Osteoblast (primary cell): ENCODE results near the gene EID1. TPM values are rescaled to one million over a fixed set of nuclear protein-coding genes. Genes with fewer than 3 reads are reported as not detected.
"Not testable (repeated sequence)": the region's sequence is repeated elsewhere in the genome, so short reads cannot be mapped to it uniquely, and the experiment has no call there.

Source experiments
- DNase-seq: peaks from one replicate; pipeline ENCODE4 v3.0.0; 2011; ENCODE audit warnings: low spot score, mixed read lengths; ENCODE audit not compliant: insufficient read length; ENCODE audit errors: missing footprints
- H2AFZ ChIP-seq: 2 replicates; pipeline ENCODE4 v1.6.0; 2011; ENCODE audit warnings: mild to moderate bottlenecking, low read length
- H3K27ac ChIP-seq: 2 replicates; pipeline ENCODE4 v1.5.1; 2011; ENCODE audit warnings: mild to moderate bottlenecking, low read depth, low read length, moderate library complexity
- H3K27me3 ChIP-seq: 2 replicates; pipeline ENCODE4 v1.6.0; 2012; ENCODE audit warnings: mild to moderate bottlenecking, control low read depth, inconsistent platforms, low read length, moderate library complexity; ENCODE audit not compliant: insufficient read depth
- H3K36me3 ChIP-seq: 2 replicates; pipeline ENCODE4 v1.5.1; 2011; ENCODE audit warnings: mild to moderate bottlenecking, low read length, control low read depth, moderate library complexity; ENCODE audit not compliant: insufficient read depth
- H3K4me1 ChIP-seq: 2 replicates; pipeline ENCODE4 v1.5.1; 2011; ENCODE audit warnings: mild to moderate bottlenecking, low read length, control low read depth, moderate library complexity; ENCODE audit not compliant: insufficient read depth
- H3K4me2 ChIP-seq: 2 replicates; pipeline ENCODE4 v1.6.0; 2011; ENCODE audit warnings: mild to moderate bottlenecking, low read length; ENCODE audit not compliant: insufficient read depth
- H3K4me3 ChIP-seq: fragments of 200-600 bp; sonication (generic); 3 replicates; pipeline ENCODE4 v1.5.1; 2012; ENCODE audit warnings: mild to moderate bottlenecking, low read length, inconsistent platforms; ENCODE audit not compliant: insufficient read depth
- H3K79me2 ChIP-seq: 2 replicates; pipeline ENCODE4 v1.6.0; 2012; ENCODE audit warnings: mild to moderate bottlenecking, low read length, control low read depth, inconsistent platforms; ENCODE audit not compliant: insufficient read depth
- H3K9me3 ChIP-seq: 2 replicates; pipeline ENCODE4 v1.5.1; 2011; ENCODE audit warnings: low read depth, low read length, control low read depth
- H4K20me1 ChIP-seq: 2 replicates; pipeline ENCODE4 v1.6.0; 2012; ENCODE audit warnings: mild to moderate bottlenecking, low read length, control low read depth; ENCODE audit not compliant: insufficient read depth
- CTCF ChIP-seq: IDR thresholded peaks from 2 replicates; pipeline ENCODE4 v1.5.1; 2011; ENCODE audit warnings: mild to moderate bottlenecking, low read depth, low read length, moderate library complexity; ENCODE audit errors: extremely low read depth
- total RNA-seq: library from RNA; depleted of rRNA; stranded (reverse); fragments of >200 nt; gene quantifications from 2 replicates; pipeline ENCODE4 v1.2.3, GENCODE V29; 2012

EID1 gene
- total RNA-seq, 1 donor, result 206 TPM

- Histone ChIP-seq H4K20me1 (no peaks in the 10 kb centered on the region), H3K27me3 (no peaks in the 10 kb centered on the region), H3K9me3 (no peaks in the 10 kb centered on the region), H3K36me3 (no peaks in the 10 kb centered on the region), H3K4me1 (no peaks in the 10 kb centered on the region), H3K27ac (no peak overlapping the region), H2AFZ (no peak overlapping the region), H3K4me2 (no peak overlapping the region), H3K4me3 (no peak overlapping the region), H3K79me2 (no peaks in the 10 kb centered on the region)
- no peak for DNase-seq
- no peak for TF ChIP-seq CTCF
These were observed 27.3 kb downstream of the EID1 start for GRCh38 chr15:48905216-48905615.

DNA sequence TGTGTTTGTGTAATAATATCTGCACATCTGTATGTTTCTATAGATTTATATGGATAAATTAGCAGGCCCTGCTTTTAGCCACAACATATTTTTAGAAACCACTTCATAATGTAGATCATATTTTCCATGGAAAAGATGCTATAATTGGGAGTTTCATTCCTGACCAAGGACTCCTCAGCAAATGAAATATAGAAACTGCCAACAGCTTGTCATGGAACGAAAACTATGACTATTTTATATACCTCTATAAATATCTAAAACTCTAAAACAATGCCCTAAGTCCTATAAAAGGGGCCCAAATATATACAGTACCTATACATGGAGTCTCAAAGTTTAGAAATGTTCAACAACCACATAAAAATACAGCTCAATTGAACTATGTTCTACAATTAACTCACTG, 27.9 kb downstream of the EID1 start:
- H3K4me2 ChIP-seq, result no peak overlapping the region
- no peaks in the 10 kb centered on the region for H3K79me2 ChIP-seq
- no peaks in the 10 kb centered on the region for H3K4me1 ChIP-seq
- no peaks in the 10 kb centered on the region for H3K36me3 ChIP-seq
- H3K4me3 ChIP-seq, result no peak overlapping the region
- H3K27ac ChIP-seq, result no peak overlapping the region
- TF ChIP-seq CTCF, result no peak
- no peak for DNase-seq
- H2AFZ ChIP-seq, result no peak overlapping the region
- no peaks in the 10 kb centered on the region for H4K20me1 ChIP-seq
- no peaks in the 10 kb centered on the region for H3K27me3 ChIP-seq
- H3K9me3 ChIP-seq, result no peaks in the 10 kb centered on the region

- H3K4me1 ChIP-seq, DNase-seq: not testable (repeated sequence)
These were observed 31.4 kb downstream of the EID1 start for GRCh38 chr15:48909313-48909712.

GRCh38 chr15:48910554-48910953, 32.6 kb downstream of the EID1 start:
- not testable (repeated sequence) for H3K4me3 ChIP-seq, H3K27me3 ChIP-seq, H3K4me1 ChIP-seq, H3K27ac ChIP-seq, H4K20me1 ChIP-seq, H3K79me2 ChIP-seq, H3K9me3 ChIP-seq, H2AFZ ChIP-seq, H3K4me2 ChIP-seq, H3K36me3 ChIP-seq, DNase-seq

More at GRCh38 chr15:48909313-48909712, 31.4 kb downstream of the EID1 start:
- H3K4me2 ChIP-seq, H3K79me2 ChIP-seq, H3K4me3 ChIP-seq, H3K27me3 ChIP-seq, H4K20me1 ChIP-seq, H3K9me3 ChIP-seq, H3K36me3 ChIP-seq, H3K27ac ChIP-seq, H2AFZ ChIP-seq: not testable (repeated sequence)

GRCh38 chr15:48913141-48913540, 35.2 kb downstream of the EID1 start:
- Histone ChIP-seq H3K27me3 (peaks cover 3% of the 10 kb centered on the region), H3K4me3 (no peak overlapping the region), H3K9me3 (no peaks in the 10 kb centered on the region), H4K20me1 (no peaks in the 10 kb centered on the region), H3K36me3 (no peaks in the 10 kb centered on the region), H2AFZ (no peak overlapping the region), H3K79me2 (no peaks in the 10 kb centered on the region), H3K4me1 (no peaks in the 10 kb centered on the region), H3K4me2 (no peak overlapping the region), H3K27ac (no peak overlapping the region)
- no peak for DNase-seq
- no peak for TF ChIP-seq CTCF
